Right lobe of liver (tissue), 6 donors: ENCODE data around the gene IPO8. TPM values are rescaled to one million over a fixed set of nuclear protein-coding genes. Genes with fewer than 3 reads are reported as not detected.

ENCODE experiments used
- ATAC-seq, 4 donors: fragments of 200-7000 bp; cut with Tn5 transposase; one replicate each; pipeline ENCODE4 v1.9.1; 2020; ENCODE audit warnings: mild to moderate bottlenecking in 4 of 4, moderate library complexity in 4 of 4
- DNase-seq, 3 donors: peaks; one replicate each; pipeline ENCODE4 v3.0.0-alpha.2; 2020
- H3K27ac ChIP-seq, 3 donors: fragments of 200-600 bp; one replicate each; pipeline ENCODE4 v1.8.0; 2022
- H3K27me3 ChIP-seq, 2 donors: fragments of 200-600 bp; one replicate each; pipeline ENCODE4 v1.8.0; 2022
- H3K36me3 ChIP-seq, 4 donors: fragments of 200-600 bp; sonication (generic) in 1 of 4; one replicate each; pipeline versions ENCODE4 v1.5.1 to v1.8.0; 2017 to 2022; ENCODE audit warnings: control low read depth in 1 of 4
- H3K4me1 ChIP-seq, 4 donors: fragments of 200-600 bp; sonication (generic) in 1 of 4; one replicate each; pipeline versions ENCODE4 v1.5.1 to v1.8.0; 2017 to 2022; ENCODE audit warnings: control low read depth in 1 of 4
- H3K4me3 ChIP-seq, 3 donors: fragments of 200-600 bp; one replicate each; pipeline ENCODE4 v1.8.0; 2022
- H3K9me3 ChIP-seq, 4 donors: fragments of 200-600 bp; sonication (generic) in 1 of 4; one replicate each; pipeline versions ENCODE4 v1.5.1 to v1.8.0; 2017 to 2022; ENCODE audit warnings: control low read depth in 1 of 4
- POLR2A ChIP-seq: fragments of 450-650 bp; IDR thresholded peaks from one replicate; pipeline ENCODE4 v1.6.1; 2017; ENCODE audit warnings: antibody characterized with exemption, mild to moderate bottlenecking
- WGBS: methylation state at CpG from one replicate; pipeline ENCODE4 v1.1.6; 2018; ENCODE audit warnings: low coverage, low lambda C conversion rate; ENCODE audit not compliant: insufficient coverage; ENCODE audit errors: missing lambda C conversion rate; 5-methylcytosine and 5-hydroxymethylcytosine counted together
- intact Hi-C, 2 donors: fragments of 100-400 bp; cut with DNase I; formaldehyde crosslinking; loops; one replicate each; pipeline versions ENCODE4 v1.11.2 to v1.14.1; 2022
- total RNA-seq, 6 experiments: library from RNA; depleted of rRNA in 2 of 6; stranded (reverse); fragments of >200 nt in 2 of 6; fragmentation: NEBNext Ultra II Directional in 3 of 6; extraction: Animal tissue kit (Norgen Biotek cat#: 25700) in 3 of 6; gene quantifications; one replicate each; pipeline versions ENCODE4 v1.1.0 to v1.2.4, GENCODE V29; 2016 to 2023
- TF ChIP-seq, protein P1 (sequence below), 4 donors: fragments of 200-600 bp in 3 of 4; fragments of 450-650 bp in 1 of 4; IDR thresholded peaks; one replicate each; pipeline versions ENCODE4 v1.5.1 to v1.8.0; 2016 to 2022; ENCODE audit warnings: antibody characterized with exemption in 4 of 4, mild to moderate bottlenecking in 2 of 4
- donor health status: DM: no; HTN: yes; CAD: no.
- donor health status: DM: no; HTN: no; CAD: no.
- donor health status: DM: no; HTN: no; CAD: no.
- donor health status: DM: no; HTN: yes; CAD: no.
- donor health status: DM: no; HTN: yes; CAD: no.

The IPO8 gene
- total RNA-seq, 6 experiments from 2014 or later = 19.6 to 34.7 (median 25.5) TPM

DNA sequence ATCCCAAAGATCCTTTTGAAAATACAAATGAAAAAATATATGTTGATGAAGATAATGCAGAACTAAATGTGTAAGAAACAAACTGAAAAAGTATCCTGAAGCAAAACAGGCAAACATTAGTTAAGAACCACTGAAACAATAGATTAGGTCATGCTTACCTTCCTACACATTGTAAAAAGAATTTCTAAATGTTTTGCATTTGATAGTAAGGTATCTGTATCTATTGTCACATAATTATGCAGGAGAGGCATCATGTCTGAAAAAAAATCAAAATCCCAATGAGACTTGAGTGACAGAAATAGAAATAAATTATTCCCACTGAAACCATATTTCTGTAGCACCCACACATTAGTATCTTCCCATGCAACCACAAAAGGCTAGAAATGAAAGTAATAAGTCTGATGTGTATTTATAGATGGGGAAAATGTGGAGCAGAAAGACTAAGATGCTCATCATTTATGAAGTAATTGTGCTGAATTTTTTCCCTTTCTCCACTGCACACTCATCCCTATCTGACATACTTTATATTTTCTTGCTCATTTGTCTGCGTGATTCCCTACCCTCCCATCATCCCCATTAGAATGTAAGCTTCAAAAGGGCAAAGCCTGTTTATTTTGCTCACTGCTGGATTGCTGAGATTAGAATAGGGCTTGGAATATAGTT is 43.5 kb downstream of the IPO8 start:
- no peak for ATAC-seq
- no peak for TF ChIP-seq POLR2A
- TF ChIP-seq, protein P1, sequence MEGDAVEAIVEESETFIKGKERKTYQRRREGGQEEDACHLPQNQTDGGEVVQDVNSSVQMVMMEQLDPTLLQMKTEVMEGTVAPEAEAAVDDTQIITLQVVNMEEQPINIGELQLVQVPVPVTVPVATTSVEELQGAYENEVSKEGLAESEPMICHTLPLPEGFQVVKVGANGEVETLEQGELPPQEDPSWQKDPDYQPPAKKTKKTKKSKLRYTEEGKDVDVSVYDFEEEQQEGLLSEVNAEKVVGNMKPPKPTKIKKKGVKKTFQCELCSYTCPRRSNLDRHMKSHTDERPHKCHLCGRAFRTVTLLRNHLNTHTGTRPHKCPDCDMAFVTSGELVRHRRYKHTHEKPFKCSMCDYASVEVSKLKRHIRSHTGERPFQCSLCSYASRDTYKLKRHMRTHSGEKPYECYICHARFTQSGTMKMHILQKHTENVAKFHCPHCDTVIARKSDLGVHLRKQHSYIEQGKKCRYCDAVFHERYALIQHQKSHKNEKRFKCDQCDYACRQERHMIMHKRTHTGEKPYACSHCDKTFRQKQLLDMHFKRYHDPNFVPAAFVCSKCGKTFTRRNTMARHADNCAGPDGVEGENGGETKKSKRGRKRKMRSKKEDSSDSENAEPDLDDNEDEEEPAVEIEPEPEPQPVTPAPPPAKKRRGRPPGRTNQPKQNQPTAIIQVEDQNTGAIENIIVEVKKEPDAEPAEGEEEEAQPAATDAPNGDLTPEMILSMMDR (IDR thresholded peaks at IDR 0.05) = no peak
- intact Hi-C loops = no loop called here
- Histone ChIP-seq H3K36me3 (peaks cover 0 to 19% (median 2%) of the 10 kb centered on the region in 4 donors), H3K27me3 (no peaks in the 10 kb centered on the region), H3K4me1 (no peaks in the 10 kb centered on the region), H3K9me3 (no peaks in the 10 kb centered on the region), H3K27ac (no peak overlapping the region), H3K4me3 (no peak overlapping the region)
- no peak for DNase-seq
- whole genome bisulfite sequencing = 88% methylated on average over 1 of the region's 1 CpG

DNA sequence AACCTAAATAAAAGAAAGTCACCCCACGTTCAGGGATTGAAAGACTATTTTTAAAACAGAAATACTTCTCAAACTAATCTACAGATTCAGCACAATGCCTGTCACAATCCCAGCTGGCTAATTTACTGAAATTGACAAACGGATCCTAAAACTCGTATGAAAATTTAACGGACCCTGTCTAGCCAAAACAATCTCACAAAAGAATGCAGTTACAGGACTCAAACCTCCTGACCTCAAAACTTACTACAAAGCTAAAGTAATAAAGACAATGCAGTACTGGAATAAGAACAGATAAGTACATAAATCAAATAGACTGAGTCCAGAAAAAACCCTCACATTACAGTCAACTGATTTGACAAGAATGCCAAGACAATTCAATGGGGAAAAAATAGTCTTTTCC is 48.8 kb downstream of the IPO8 start:
- no peak for ATAC-seq
- TF ChIP-seq, protein P1 (IDR thresholded peaks at IDR 0.05) = no peak
- no peak for TF ChIP-seq POLR2A
- DNase-seq = no peak
- Histone ChIP-seq H3K4me1 (no peaks in the 10 kb centered on the region), H3K9me3 (no peaks in the 10 kb centered on the region), H3K4me3 (no peak overlapping the region), H3K27me3 (no peaks in the 10 kb centered on the region), H3K36me3 (peaks cover 0 to 11% (median 0%) of the 10 kb centered on the region in 4 donors), H3K27ac (no peak overlapping the region)
- WGBS = 80% methylated on average over 4 of the region's 4 CpGs
- intact Hi-C loops = no loop called here

DNA sequence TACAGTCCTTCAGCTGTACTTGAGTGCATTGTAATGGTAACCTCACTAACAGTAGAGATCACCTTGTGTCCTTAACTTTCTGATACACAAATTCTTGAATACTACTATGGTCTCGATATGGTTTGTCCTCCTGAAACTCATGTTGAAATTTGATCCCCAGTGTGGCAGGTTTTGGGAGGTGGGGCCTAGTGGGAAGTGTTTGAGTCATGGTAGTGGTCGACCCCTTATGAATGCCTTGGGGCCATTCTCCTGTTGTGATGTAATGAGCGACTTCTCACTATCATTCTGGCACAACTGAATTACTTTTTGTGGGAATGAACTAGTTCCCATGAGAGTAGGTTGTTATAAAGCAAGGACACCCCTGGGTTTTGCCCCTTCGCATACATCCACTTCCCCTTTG is 52.3 kb downstream of the IPO8 start:
- Histone ChIP-seq H3K27me3 (no peaks in the 10 kb centered on the region), H3K9me3 (no peaks in the 10 kb centered on the region), H3K4me3 (no peak overlapping the region), H3K4me1 (no peaks in the 10 kb centered on the region), H3K27ac (no peak overlapping the region), H3K36me3 (peaks cover 0 to 8% (median 2%) of the 10 kb centered on the region in 4 donors)
- DNase-seq (no peak), ATAC-seq (no peak)
- intact Hi-C loops = no loop called here
- TF ChIP-seq, protein P1 (IDR thresholded peaks at IDR 0.05) = no peak
- no peak for TF ChIP-seq POLR2A
- WGBS = 100% methylated on average over 1 of the region's 4 CpGs

DNA sequence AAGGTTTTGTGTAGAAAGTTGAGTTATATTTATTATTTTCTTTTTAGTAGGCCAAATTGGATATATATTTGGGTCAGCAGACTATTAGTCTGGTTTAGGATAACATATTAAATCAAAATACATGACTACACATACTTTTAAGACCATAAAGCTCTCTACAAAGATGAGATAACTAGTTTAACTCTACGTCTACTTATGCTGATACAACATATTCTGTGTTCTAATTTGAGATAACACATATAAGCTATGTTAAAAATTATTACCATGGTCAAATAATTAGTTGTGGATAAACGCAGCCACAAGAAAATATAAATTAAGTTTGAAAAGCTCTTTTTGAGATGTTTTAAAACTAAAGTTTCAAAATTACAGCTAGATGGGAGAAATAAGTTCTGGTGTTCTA is 55.3 kb downstream of the IPO8 start:
- H3K9me3 ChIP-seq = no peaks in the 10 kb centered on the region
- ATAC-seq (no peak), DNase-seq (no peak)
- no peak overlapping the region for H3K27ac ChIP-seq
- 92% methylated on average over 2 of the region's 2 CpGs for WGBS
- H3K4me1 ChIP-seq = no peaks in the 10 kb centered on the region
- H3K4me3 ChIP-seq = no peak overlapping the region
- TF ChIP-seq, protein P1 (IDR thresholded peaks at IDR 0.05) = no peak
- TF ChIP-seq POLR2A = no peak
- peaks cover 0 to 8% (median 2%) of the 10 kb centered on the region in 4 donors for H3K36me3 ChIP-seq
- intact Hi-C loops = no loop called here
- H3K27me3 ChIP-seq = no peaks in the 10 kb centered on the region
